ENCODE measurements around the gene HCN4. TPM values are rescaled to one million over a fixed set of nuclear protein-coding genes. Genes with fewer than 3 reads are reported as not detected.

The HCN4 gene
- total RNA-seq, 2 donors from 2014 or later, result not detected

GRCh38 chr15:73273181-73274002, 95.4 kb downstream of the HCN4 start:
- peak; percentile 74 for TF ChIP-seq CTCF (IDR thresholded peaks at IDR 0.05)
- ATAC-seq (ENCODE audit: insufficient number of reproducible peaks, low FRiP score, low read depth) (no peak), DNase-seq (ENCODE audit: low spot score) (no peak)

GRCh38 chr15:73270366-73271097, 98.2 kb downstream of the HCN4 start:
- H3K4me1 ChIP-seq (ENCODE audit: control insufficient read depth in 1 of 2, low read depth in 2 of 2), result no peaks in the 10 kb centered on the region
- no peaks in the 10 kb centered on the region for H3K27me3 ChIP-seq (replicated peaks; ENCODE audit: insufficient read depth)
- no peak overlapping the region for H3K4me3 ChIP-seq
- H3K27ac ChIP-seq, result no peak overlapping the region
- TF ChIP-seq CTCF (IDR thresholded peaks at IDR 0.05), result no peak
- ATAC-seq (ENCODE audit: insufficient number of reproducible peaks, low FRiP score, low read depth) (no peak), DNase-seq (ENCODE audit: low spot score) (no peak)
- H3K9me3 ChIP-seq, result no peaks in the 10 kb centered on the region
- peaks cover 10% of the 10 kb centered on the region for H3K36me3 ChIP-seq

More at GRCh38 chr15:73273181-73274002, 95.4 kb downstream of the HCN4 start:
- Histone ChIP-seq H3K36me3 (peaks cover 10% of the 10 kb centered on the region), H3K27me3 (replicated peaks; ENCODE audit: insufficient read depth) (no peaks in the 10 kb centered on the region), H3K4me3 (no peak overlapping the region), H3K4me1 (ENCODE audit: control insufficient read depth in 1 of 2, low read depth in 2 of 2) (no peaks in the 10 kb centered on the region), H3K9me3 (no peaks in the 10 kb centered on the region), H3K27ac (no peak overlapping the region)

Other genes with a start within 250 kb of the HCN4 start
- gene REC114, start 74.2 kb upstream of the HCN4 start, total RNA-seq, result not detected